RWPE2 (cell line): Measurements from ENCODE around the gene TAT.
A peak's percentile ranks its signal among the peaks of the same experiment; 100 is the strongest.
"Not testable (repeated sequence)": the region's sequence is repeated elsewhere in the genome, so short reads cannot be mapped to it uniquely, and the experiment has no call there.

Source experiments
- ATAC-seq: fragments of 200-7000 bp; cut with Tn5 transposase; 3 replicates; pipeline ENCODE4 v1.9.1; 2021; ENCODE audit warnings: low read depth
- DNase-seq: peaks from one replicate; pipeline ENCODE4 v3.0.0-alpha.2; 2020; ENCODE audit warnings: low spot score
- H3K27ac ChIP-seq: fragments of 450-650 bp; 2 replicates; pipeline ENCODE4 v1.5.1; 2017; ENCODE audit warnings: mild to moderate bottlenecking; ENCODE audit not compliant: poor library complexity, severe bottlenecking
- H3K27me3 ChIP-seq: fragments of 250-450 bp; sonication (Bioruptor Pico); 2 replicates; pipeline ENCODE4 v1.5.1; 2021; ENCODE audit warnings: mild to moderate bottlenecking, moderate library complexity; ENCODE audit not compliant: insufficient read depth, poor library complexity, severe bottlenecking
- H3K36me3 ChIP-seq: fragments of 250-450 bp; sonication (Bioruptor Pico); 2 replicates; pipeline ENCODE4 v1.5.1; 2020; ENCODE audit warnings: low read depth, mild to moderate bottlenecking, moderate library complexity
- H3K4me1 ChIP-seq: fragments of 250-450 bp; sonication (Bioruptor Pico); 2 replicates; pipeline ENCODE4 v1.5.1; 2021; ENCODE audit warnings: mild to moderate bottlenecking, moderate library complexity; ENCODE audit not compliant: insufficient read depth, poor library complexity, severe bottlenecking
- H3K4me3 ChIP-seq: fragments of 250-450 bp; sonication (Bioruptor Pico); 2 replicates; pipeline ENCODE4 v1.5.1; 2021; ENCODE audit warnings: mild to moderate bottlenecking, moderate library complexity; ENCODE audit not compliant: severe bottlenecking
- H3K9me3 ChIP-seq: fragments of 250-450 bp; sonication (Bioruptor Pico); 2 replicates; pipeline ENCODE4 v1.5.1; 2021; ENCODE audit warnings: mild to moderate bottlenecking, moderate library complexity; ENCODE audit not compliant: severe bottlenecking
- TF ChIP-seq, protein P1 (sequence below): fragments of 450-650 bp; IDR thresholded peaks from one replicate; pipeline ENCODE4 v1.5.1; 2017; ENCODE audit warnings: mild to moderate bottlenecking, moderate library complexity; ENCODE audit not compliant: poor library complexity, severe bottlenecking

Gene TAT

DNA sequence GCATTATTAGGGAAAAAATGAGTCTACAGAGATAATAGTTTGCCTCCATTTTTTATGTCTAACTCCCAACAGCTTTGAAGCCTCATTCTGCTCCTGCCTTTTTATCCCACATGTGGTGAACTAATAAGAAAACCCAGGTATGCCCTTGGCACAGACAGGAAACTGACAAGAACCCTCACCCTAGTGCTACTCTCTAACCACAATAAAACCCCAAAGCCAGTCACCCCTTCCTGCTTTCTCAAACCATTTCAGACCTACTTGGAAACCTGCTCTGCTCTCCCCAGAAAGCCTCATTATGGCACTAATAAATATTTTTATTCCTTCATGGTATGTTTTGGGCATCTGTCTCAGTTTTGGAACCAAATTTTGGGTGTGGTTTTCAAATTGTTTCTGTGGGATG lies 45.2 kb upstream of the TAT start:
- ATAC-seq (no peak), DNase-seq (no peak)
- TF ChIP-seq, protein P1, sequence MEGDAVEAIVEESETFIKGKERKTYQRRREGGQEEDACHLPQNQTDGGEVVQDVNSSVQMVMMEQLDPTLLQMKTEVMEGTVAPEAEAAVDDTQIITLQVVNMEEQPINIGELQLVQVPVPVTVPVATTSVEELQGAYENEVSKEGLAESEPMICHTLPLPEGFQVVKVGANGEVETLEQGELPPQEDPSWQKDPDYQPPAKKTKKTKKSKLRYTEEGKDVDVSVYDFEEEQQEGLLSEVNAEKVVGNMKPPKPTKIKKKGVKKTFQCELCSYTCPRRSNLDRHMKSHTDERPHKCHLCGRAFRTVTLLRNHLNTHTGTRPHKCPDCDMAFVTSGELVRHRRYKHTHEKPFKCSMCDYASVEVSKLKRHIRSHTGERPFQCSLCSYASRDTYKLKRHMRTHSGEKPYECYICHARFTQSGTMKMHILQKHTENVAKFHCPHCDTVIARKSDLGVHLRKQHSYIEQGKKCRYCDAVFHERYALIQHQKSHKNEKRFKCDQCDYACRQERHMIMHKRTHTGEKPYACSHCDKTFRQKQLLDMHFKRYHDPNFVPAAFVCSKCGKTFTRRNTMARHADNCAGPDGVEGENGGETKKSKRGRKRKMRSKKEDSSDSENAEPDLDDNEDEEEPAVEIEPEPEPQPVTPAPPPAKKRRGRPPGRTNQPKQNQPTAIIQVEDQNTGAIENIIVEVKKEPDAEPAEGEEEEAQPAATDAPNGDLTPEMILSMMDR = no peak
- Histone ChIP-seq H3K36me3 (no peaks in the 10 kb centered on the region), H3K4me1 (no peaks in the 10 kb centered on the region), H3K9me3 (no peaks in the 10 kb centered on the region), H3K27me3 (peaks cover 5% of the 10 kb centered on the region), H3K27ac (no peak overlapping the region), H3K4me3 (no peak overlapping the region)

DNA sequence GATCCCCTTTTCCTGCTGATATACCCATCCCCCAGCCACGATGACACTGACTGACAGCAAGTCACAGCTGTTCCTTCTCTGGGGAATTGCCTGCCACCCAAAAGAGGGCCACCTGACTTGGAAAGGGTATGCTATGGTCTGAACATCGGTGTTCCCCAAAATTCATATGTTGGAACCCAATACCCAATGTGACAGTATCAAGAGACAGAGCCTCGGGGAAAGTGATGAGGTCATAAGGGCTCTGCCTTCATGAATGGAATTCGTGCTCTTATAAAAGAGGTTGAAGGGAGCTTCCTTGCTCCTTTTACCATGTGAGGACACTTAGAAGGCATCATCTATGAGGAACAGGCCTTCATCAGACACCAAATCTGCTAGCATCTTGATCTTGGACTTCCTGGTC lies 41.5 kb upstream of the TAT start:
- DNase-seq (no peak), ATAC-seq (no peak)
- no peak overlapping the region for H3K4me3 ChIP-seq
- no peaks in the 10 kb centered on the region for H3K36me3 ChIP-seq
- H3K27ac ChIP-seq = no peak overlapping the region
- H3K4me1 ChIP-seq = no peaks in the 10 kb centered on the region
- TF ChIP-seq, protein P1 = no peak
- H3K27me3 ChIP-seq = peaks cover 5% of the 10 kb centered on the region
- H3K9me3 ChIP-seq = no peaks in the 10 kb centered on the region

- H3K27me3 ChIP-seq, H3K27ac ChIP-seq, H3K4me1 ChIP-seq, H3K36me3 ChIP-seq, DNase-seq, ATAC-seq, H3K4me3 ChIP-seq, H3K9me3 ChIP-seq: not testable (repeated sequence)
These were observed 38.1 kb upstream of the TAT start for GRCh38 chr16:71614956-71615355.

DNA sequence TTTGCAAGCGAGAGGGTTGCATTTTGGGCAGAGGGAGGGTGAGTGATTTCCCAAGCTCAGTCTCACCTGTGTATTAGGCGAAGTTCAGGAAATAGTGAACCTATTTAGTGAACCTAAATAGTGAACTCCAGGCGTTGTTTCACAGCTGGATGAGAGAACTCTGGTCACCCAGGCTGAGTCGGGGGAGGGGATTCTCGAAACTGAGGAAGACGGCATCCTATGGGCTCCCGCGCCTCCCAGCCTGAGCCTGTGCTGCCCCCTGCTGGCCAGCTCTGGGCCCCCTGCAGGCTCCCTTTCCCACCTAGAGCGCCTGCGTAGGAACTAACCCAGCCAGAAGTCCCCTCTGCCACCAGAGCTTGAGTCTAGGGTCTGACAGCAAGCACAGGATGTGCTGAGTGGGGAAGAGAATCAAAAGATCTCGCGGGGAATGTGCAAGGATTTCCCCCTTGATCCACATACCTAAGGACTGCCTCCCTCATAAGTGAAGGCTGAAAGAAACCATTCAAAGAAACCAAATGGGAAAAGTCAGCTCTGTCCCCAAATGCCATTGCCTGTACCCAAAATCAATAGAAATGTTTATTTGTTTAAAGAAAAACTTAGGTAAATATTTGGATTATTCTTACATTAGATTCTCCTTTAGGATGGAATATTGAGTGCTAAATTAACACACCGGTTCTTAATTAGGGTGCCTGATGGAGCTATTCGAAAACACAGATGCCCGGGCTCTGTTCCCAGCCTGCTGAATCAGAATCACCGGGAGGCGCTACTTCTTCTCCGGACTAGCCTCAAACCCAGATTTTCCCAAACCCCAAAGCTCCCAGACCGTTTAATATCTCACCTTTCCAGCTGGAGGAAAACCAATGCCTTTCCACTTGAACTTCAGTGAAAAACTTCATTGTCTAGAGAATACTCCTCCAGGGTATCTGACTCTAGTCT lies 34.3 kb upstream of the TAT start:
- Histone ChIP-seq H3K27ac (no peak overlapping the region), H3K4me3 (no peak overlapping the region), H3K36me3 (no peaks in the 10 kb centered on the region), H3K9me3 (no peaks in the 10 kb centered on the region), H3K27me3 (peaks cover 3% of the 10 kb centered on the region), H3K4me1 (no peaks in the 10 kb centered on the region)
- ATAC-seq = peak; percentile 89
- no peak for DNase-seq
- TF ChIP-seq, protein P1 = peak; percentile 94

DNA sequence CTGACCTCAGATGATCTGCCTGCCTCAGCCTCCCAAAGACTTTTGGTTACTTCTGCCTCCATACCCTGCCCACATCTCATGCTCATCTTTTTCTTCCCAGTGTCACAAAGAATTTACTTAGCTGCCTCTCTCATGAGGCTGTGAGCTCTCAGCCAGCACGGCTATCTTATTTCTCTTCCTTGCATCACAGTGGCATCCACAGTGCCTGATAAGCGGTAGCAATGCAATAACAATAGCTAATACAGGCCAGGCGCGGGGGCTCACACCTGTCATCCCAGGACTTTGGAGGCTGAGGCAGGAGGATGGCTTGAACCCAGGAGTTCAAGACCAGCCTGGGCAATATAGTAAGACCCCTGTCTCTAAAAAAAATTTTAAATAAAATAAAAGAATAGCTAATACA lies 33.6 kb upstream of the TAT start:
- Histone ChIP-seq H3K4me1 (no peaks in the 10 kb centered on the region), H3K36me3 (no peaks in the 10 kb centered on the region), H3K9me3 (no peaks in the 10 kb centered on the region), H3K27ac (no peak overlapping the region), H3K4me3 (no peak overlapping the region), H3K27me3 (peaks cover 3% of the 10 kb centered on the region)
- no peak for ATAC-seq
- no peak for DNase-seq
- TF ChIP-seq, protein P1 = no peak
